Activated B cell treated with CpG ODN at 0.5 μM for 24 hours (primary cell): ENCODE results near the gene ASTN2. TPM values are rescaled to one million over a fixed set of nuclear protein-coding genes. Genes with fewer than 3 reads are reported as not detected.

Experiments used
- ATAC-seq: fragments of 200-7000 bp; cut with Tn5 transposase; one replicate; pipeline ENCODE4 v1.10.0; 2021; ENCODE audit warnings: low read depth, mild to moderate bottlenecking, moderate library complexity
- CTCF ChIA-PET: fragments of 350-600 bp; sonication (Branson Sonifier 250); formaldehyde crosslinking; loops from one replicate; lab custom pipeline; 2021; ENCODE audit warnings: antibody characterized with exemption; lab: Charles Lee
- POLR2A ChIA-PET: fragments of 350-600 bp; sonication (Branson Sonifier 250); formaldehyde crosslinking; loops from one replicate; lab custom pipeline; 2021; ENCODE audit warnings: antibody characterized with exemption; lab: Charles Lee
- DNase-seq: peaks from one replicate; pipeline ENCODE4 v3.0.0; 2022
- H3K27ac Mint-ChIP-seq: one replicate; pipeline ENCODE4 v1.8.0; 2020; ENCODE audit warnings: mixed read lengths
- H3K27me3 Mint-ChIP-seq: one replicate; pipeline ENCODE4 v1.8.0; 2021; ENCODE audit warnings: mixed read lengths
- H3K36me3 Mint-ChIP-seq: one replicate; pipeline ENCODE4 v1.8.0; 2021; ENCODE audit warnings: low read depth, mixed read lengths
- H3K4me1 Mint-ChIP-seq: one replicate; pipeline ENCODE4 v1.8.0; 2021; ENCODE audit warnings: mixed read lengths
- H3K4me3 Mint-ChIP-seq: one replicate; pipeline ENCODE4 v1.8.0; 2020; ENCODE audit warnings: mild to moderate bottlenecking, mixed read lengths
- H3K9me3 Mint-ChIP-seq: one replicate; pipeline ENCODE4 v1.8.0; 2020; ENCODE audit warnings: mixed read lengths
- intact Hi-C: fragments of 100-400 bp; cut with micrococcal nuclease; formaldehyde crosslinking; loops from one replicate; pipeline ENCODE4 v1.15.1; 2024
- total RNA-seq: library from RNA; stranded (reverse); gene quantifications from 2 replicates; pipeline ENCODE4 v1.2.3, GENCODE V29; 2022
- TF ChIP-seq, protein P1 (sequence below): fragments of 200-600 bp; IDR thresholded peaks from one replicate; pipeline ENCODE4 v1.8.0; 2022; ENCODE audit warnings: antibody characterized with exemption, mild to moderate bottlenecking

The ASTN2 gene
- total RNA-seq, 1 donor from 2014 or later, result 2.3 TPM

DNA sequence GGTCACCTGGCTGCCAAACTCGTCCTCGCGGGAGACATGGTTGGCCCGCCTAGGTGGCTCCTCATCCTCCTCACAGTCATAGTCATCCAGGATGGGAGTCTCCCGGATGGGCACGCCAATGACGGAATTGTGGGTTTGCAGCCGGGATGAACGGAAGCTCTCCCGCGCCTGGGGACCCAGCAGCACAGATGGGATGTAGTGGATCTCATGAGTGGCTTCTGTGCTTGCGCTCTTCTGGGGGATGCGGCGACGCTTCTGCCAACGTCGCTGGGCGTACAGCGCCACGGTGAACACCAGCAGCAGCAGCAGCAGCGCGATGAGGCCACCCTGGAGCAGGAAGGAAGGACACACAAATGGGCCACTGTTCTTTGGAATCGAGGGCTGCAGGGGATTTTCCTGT is 200.4 kb downstream of the ASTN2 start:
- H3K36me3 Mint-ChIP-seq, result no peaks in the 10 kb centered on the region
- TF ChIP-seq, protein P1, sequence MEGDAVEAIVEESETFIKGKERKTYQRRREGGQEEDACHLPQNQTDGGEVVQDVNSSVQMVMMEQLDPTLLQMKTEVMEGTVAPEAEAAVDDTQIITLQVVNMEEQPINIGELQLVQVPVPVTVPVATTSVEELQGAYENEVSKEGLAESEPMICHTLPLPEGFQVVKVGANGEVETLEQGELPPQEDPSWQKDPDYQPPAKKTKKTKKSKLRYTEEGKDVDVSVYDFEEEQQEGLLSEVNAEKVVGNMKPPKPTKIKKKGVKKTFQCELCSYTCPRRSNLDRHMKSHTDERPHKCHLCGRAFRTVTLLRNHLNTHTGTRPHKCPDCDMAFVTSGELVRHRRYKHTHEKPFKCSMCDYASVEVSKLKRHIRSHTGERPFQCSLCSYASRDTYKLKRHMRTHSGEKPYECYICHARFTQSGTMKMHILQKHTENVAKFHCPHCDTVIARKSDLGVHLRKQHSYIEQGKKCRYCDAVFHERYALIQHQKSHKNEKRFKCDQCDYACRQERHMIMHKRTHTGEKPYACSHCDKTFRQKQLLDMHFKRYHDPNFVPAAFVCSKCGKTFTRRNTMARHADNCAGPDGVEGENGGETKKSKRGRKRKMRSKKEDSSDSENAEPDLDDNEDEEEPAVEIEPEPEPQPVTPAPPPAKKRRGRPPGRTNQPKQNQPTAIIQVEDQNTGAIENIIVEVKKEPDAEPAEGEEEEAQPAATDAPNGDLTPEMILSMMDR, result no peak
- H3K27ac Mint-ChIP-seq, result no peak overlapping the region
- DNase-seq (no peak), ATAC-seq (no peak)
- intact Hi-C loops, result no loop called here
- ChIA-PET POLR2A (no interaction called here), CTCF (no interaction called here)
- H3K4me3 Mint-ChIP-seq, result no peak overlapping the region
- no peaks in the 10 kb centered on the region for H3K4me1 Mint-ChIP-seq
- H3K9me3 Mint-ChIP-seq, result peaks cover 6% of the 10 kb centered on the region
- H3K27me3 Mint-ChIP-seq, result no peaks in the 10 kb centered on the region

DNA sequence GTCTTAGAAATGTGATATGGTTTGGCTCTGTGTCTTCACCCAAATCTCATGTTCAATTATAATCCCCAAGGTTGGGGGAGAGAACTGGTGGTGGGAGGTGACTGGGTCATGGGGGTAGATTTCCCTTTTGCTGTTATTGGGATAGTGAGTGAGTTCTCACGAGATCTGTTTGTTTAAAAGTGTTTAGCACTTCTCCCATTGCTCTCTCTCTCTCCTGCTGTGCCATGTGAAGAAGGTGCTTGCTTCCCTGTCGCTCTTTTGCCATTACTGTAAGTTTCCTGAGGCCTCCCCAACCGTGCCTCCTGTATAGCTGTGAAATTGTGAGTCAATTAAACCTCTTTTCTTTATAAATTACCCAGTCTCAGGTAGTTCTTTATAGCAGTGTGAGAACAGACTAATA is 203.6 kb downstream of the ASTN2 start:
- TF ChIP-seq, protein P1, result no peak
- H3K9me3 Mint-ChIP-seq, result peaks cover 16% of the 10 kb centered on the region
- ChIA-PET POLR2A (no interaction called here), CTCF (no interaction called here)
- intact Hi-C loops, result no loop called here
- DNase-seq (no peak), ATAC-seq (no peak)
- no peak overlapping the region for H3K4me3 Mint-ChIP-seq
- H3K27ac Mint-ChIP-seq, result no peak overlapping the region
- no peaks in the 10 kb centered on the region for H3K36me3 Mint-ChIP-seq
- H3K27me3 Mint-ChIP-seq, result no peaks in the 10 kb centered on the region
- H3K4me1 Mint-ChIP-seq, result no peaks in the 10 kb centered on the region

GRCh38 chr9:117205806-117206205 is 209.1 kb downstream of the ASTN2 start:
- ATAC-seq, result no peak

GRCh38 chr9:117204971-117205370 is 209.9 kb downstream of the ASTN2 start:
- CTCF ChIA-PET, result no interaction called here
- Mint-ChIP-seq H3K36me3 (no peaks in the 10 kb centered on the region), H3K27me3 (no peaks in the 10 kb centered on the region), H3K4me3 (no peak overlapping the region), H3K27ac (no peak overlapping the region), H3K9me3 (peaks cover 13% of the 10 kb centered on the region), H3K4me1 (no peaks in the 10 kb centered on the region)
- no peak for ATAC-seq
- intact Hi-C loops, result no loop called here
- DNase-seq, result no peak
- TF ChIP-seq, protein P1, result no peak
- POLR2A ChIA-PET, result no interaction called here

More at GRCh38 chr9:117205806-117206205, 209.1 kb downstream of the ASTN2 start:
- ChIA-PET CTCF (no interaction called here), POLR2A (no interaction called here)
- no peaks in the 10 kb centered on the region for H3K27me3 Mint-ChIP-seq
- H3K27ac Mint-ChIP-seq, result no peak overlapping the region
- no peak for DNase-seq
- intact Hi-C loops, result no loop called here
- H3K4me3 Mint-ChIP-seq, result no peak overlapping the region
- TF ChIP-seq, protein P1, result no peak
- H3K9me3 Mint-ChIP-seq, result peaks cover 15% of the 10 kb centered on the region
- no peaks in the 10 kb centered on the region for H3K4me1 Mint-ChIP-seq
- H3K36me3 Mint-ChIP-seq, result no peaks in the 10 kb centered on the region

DNA sequence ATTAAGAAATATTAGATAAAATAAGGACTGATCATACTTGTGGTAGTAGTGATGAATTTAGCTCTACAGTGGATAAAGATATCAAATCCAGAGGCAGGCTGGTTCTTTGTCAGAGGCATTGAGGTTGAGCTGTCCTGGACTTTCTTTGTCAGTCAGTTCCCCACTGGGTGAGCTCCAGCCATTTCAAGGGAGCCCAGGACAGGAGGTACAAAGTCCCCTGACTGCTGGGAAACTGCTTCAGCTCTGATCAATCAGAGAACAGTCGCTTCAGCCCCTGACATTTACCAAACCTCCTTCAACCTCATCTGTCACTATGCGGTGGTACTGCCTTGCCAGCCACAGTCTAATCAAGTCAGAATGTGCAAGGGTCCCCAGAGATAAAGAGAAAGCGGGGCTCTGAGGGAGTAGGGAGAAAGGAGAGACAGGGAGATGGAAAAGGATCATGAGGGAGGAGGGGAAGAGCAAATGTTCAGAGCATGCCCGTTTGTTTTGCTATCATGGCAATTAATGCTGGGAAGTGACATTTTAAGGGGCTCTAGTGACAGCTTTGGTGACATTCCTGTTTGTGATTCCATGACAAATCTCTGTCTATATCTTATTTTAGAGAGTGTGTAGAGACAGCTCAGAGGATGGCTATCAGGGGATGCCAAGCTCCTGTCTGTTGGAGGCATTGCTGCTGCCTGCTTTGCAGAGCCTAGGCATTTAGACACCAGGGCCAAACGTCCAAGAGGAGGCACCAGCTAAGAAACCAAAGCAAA is 223.2 kb downstream of the ASTN2 start:
- ChIA-PET POLR2A (no interaction called here), CTCF (no interaction called here)
- ATAC-seq (no peak), DNase-seq (no peak)
- Mint-ChIP-seq H3K9me3 (peaks cover 4% of the 10 kb centered on the region), H3K4me3 (no peak overlapping the region), H3K4me1 (no peaks in the 10 kb centered on the region), H3K27me3 (no peaks in the 10 kb centered on the region), H3K36me3 (no peaks in the 10 kb centered on the region), H3K27ac (no peak overlapping the region)
- intact Hi-C loops, result no loop called here
- TF ChIP-seq, protein P1, result no peak
